ENCODE data around the gene LOX.

GRCh38 chr5:122081541-122081940 is 3.5 kb upstream of the LOX start:
- TF ChIP-seq CTCF (IDR thresholded peaks at IDR 0.05), result no peak
- no peak for TF ChIP-seq POLR2A (IDR thresholded peaks at IDR 0.05)

Data from testis (tissue), 2 donors.